Astrocyte (in vitro differentiated cells and primary cell): ENCODE results near the gene ADAMTS17. TPM values are rescaled to one million over a fixed set of nuclear protein-coding genes. Genes with fewer than 3 reads are reported as not detected.

Experiments
- DNase-seq: peaks from one replicate; pipeline ENCODE4 v3.0.0-alpha.2; 2010; ENCODE audit warnings: low read depth
- FAIRE-seq: peaks from 2 replicates; lab custom pipeline; 2011; peaks lifted over from hg19 to GRCh38; lab: Jason Lieb, UNC
- H2AFZ ChIP-seq: 2 replicates; pipeline ENCODE4 v1.6.0; 2012; ENCODE audit warnings: low read depth, low read length, inconsistent platforms
- H3K27ac ChIP-seq: 2 replicates; pipeline ENCODE4 v1.5.1; 2011; ENCODE audit warnings: low read depth, low read length, inconsistent platforms
- H3K27me3 ChIP-seq: 2 replicates; pipeline ENCODE4 v1.6.0; 2011; ENCODE audit warnings: low read length, inconsistent platforms; ENCODE audit not compliant: insufficient read depth
- H3K36me3 ChIP-seq: 2 replicates; pipeline ENCODE4 v1.5.1; 2011; ENCODE audit warnings: low read length, inconsistent platforms; ENCODE audit not compliant: insufficient read depth
- H3K4me1 ChIP-seq: 2 replicates; pipeline ENCODE4 v1.5.1; 2011; ENCODE audit warnings: low read length, inconsistent platforms; ENCODE audit not compliant: insufficient read depth
- H3K4me2 ChIP-seq: 2 replicates; pipeline ENCODE4 v1.6.0; 2012; ENCODE audit warnings: low read length, inconsistent platforms
- H3K4me3 ChIP-seq: 2 replicates; pipeline ENCODE4 v1.5.1; 2011; ENCODE audit warnings: low read depth, mild to moderate bottlenecking, low read length, inconsistent platforms; ENCODE audit not compliant: insufficient read depth
- H3K79me2 ChIP-seq: 2 replicates; pipeline ENCODE4 v1.6.0; 2012; ENCODE audit warnings: mild to moderate bottlenecking, low read length, inconsistent platforms; ENCODE audit not compliant: insufficient read depth
- H3K9ac ChIP-seq: 2 replicates; pipeline ENCODE4 v1.6.0; 2012; ENCODE audit warnings: mild to moderate bottlenecking, low read length, inconsistent platforms
- H3K9me3 ChIP-seq: 2 replicates; pipeline ENCODE4 v1.5.1; 2012; ENCODE audit warnings: low read depth, mild to moderate bottlenecking, low read length, inconsistent platforms; ENCODE audit not compliant: insufficient read depth
- H4K20me1 ChIP-seq: 2 replicates; pipeline ENCODE4 v1.6.0; 2012; ENCODE audit warnings: low read length, inconsistent platforms; ENCODE audit not compliant: insufficient read depth
- H3K27ac Mint-ChIP-seq: one replicate; pipeline ENCODE4 v1.8.0; 2021; ENCODE audit warnings: mild to moderate bottlenecking, mixed read lengths; ENCODE audit not compliant: unreplicated experiment
- H3K27me3 Mint-ChIP-seq: one replicate; pipeline ENCODE4 v1.8.0; 2021; ENCODE audit warnings: low read depth, mixed read lengths; ENCODE audit not compliant: unreplicated experiment
- H3K36me3 Mint-ChIP-seq: one replicate; pipeline ENCODE4 v1.8.0; 2021; ENCODE audit warnings: low read depth, mixed read lengths; ENCODE audit not compliant: unreplicated experiment
- H3K4me1 Mint-ChIP-seq: one replicate; pipeline ENCODE4 v1.8.0; 2021; ENCODE audit warnings: low read depth, mixed read lengths; ENCODE audit not compliant: unreplicated experiment
- H3K4me3 Mint-ChIP-seq: one replicate; pipeline ENCODE4 v1.8.0; 2021; ENCODE audit warnings: mild to moderate bottlenecking, moderate library complexity, mixed read lengths; ENCODE audit not compliant: unreplicated experiment
- H3K9me3 Mint-ChIP-seq: one replicate; pipeline ENCODE4 v1.8.0; 2021; ENCODE audit warnings: mild to moderate bottlenecking, mixed read lengths; ENCODE audit not compliant: unreplicated experiment
- EZH2 ChIP-seq: IDR thresholded peaks from 2 replicates; pipeline ENCODE4 v1.6.1; 2012; ENCODE audit warnings: mild to moderate bottlenecking, low read length, inconsistent platforms; ENCODE audit not compliant: insufficient read depth
- total RNA-seq: library from RNA; stranded (reverse); gene quantifications from 2 replicates; pipeline ENCODE4 v1.2.1, GENCODE V29; 2021
- TF ChIP-seq, protein P1 (sequence below): IDR thresholded peaks from 2 replicates; pipeline ENCODE4 v1.5.1; 2011; ENCODE audit warnings: low read depth, mild to moderate bottlenecking, inconsistent platforms, low read length, moderate library complexity; ENCODE audit not compliant: insufficient read depth

Gene ADAMTS17
- total RNA-seq, 1 donor from 2014 or later = 0.27 TPM

DNA sequence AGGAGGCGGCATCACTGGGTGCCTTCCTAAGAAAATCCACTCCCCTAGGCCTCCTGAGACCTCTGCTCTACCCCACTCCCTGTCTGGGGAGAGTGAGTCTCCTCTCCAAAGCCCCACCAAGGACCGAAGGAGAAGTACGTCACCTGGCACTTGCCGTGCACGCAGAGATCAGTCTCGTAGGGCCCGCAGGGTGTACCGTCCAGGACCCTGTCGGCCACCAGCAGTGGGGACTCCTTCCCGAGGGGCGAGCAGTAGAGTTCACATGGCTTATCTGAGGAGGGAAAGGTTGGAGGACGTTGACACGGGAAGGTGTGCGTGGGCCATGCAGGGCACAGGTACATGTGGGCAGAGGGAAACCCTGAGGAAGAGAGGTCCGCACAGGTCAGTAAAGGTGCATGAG is 232.9 kb downstream of the ADAMTS17 start:
- FAIRE-seq = no peak
- no peaks in the 10 kb centered on the region for H3K9me3 Mint-ChIP-seq
- Histone ChIP-seq H3K27me3 (no peaks in the 10 kb centered on the region), H3K9ac (no peak overlapping the region), H3K36me3 (no peaks in the 10 kb centered on the region), H3K4me3 (no peak overlapping the region), H2AFZ (no peak overlapping the region), H3K79me2 (no peaks in the 10 kb centered on the region), H3K9me3 (no peaks in the 10 kb centered on the region), H3K27ac (no peak overlapping the region), H3K4me1 (peaks cover 30% of the 10 kb centered on the region), H4K20me1 (no peaks in the 10 kb centered on the region), H3K4me2 (no peak overlapping the region)
- peak overlapping the region; percentile 18 for H3K27ac Mint-ChIP-seq
- H3K4me1 Mint-ChIP-seq = peaks cover 25% of the 10 kb centered on the region
- H3K4me3 Mint-ChIP-seq = no peak overlapping the region
- H3K36me3 Mint-ChIP-seq = peaks cover 3% of the 10 kb centered on the region
- peaks cover 20% of the 10 kb centered on the region for H3K27me3 Mint-ChIP-seq
- no peak for DNase-seq
- TF ChIP-seq, protein P1, sequence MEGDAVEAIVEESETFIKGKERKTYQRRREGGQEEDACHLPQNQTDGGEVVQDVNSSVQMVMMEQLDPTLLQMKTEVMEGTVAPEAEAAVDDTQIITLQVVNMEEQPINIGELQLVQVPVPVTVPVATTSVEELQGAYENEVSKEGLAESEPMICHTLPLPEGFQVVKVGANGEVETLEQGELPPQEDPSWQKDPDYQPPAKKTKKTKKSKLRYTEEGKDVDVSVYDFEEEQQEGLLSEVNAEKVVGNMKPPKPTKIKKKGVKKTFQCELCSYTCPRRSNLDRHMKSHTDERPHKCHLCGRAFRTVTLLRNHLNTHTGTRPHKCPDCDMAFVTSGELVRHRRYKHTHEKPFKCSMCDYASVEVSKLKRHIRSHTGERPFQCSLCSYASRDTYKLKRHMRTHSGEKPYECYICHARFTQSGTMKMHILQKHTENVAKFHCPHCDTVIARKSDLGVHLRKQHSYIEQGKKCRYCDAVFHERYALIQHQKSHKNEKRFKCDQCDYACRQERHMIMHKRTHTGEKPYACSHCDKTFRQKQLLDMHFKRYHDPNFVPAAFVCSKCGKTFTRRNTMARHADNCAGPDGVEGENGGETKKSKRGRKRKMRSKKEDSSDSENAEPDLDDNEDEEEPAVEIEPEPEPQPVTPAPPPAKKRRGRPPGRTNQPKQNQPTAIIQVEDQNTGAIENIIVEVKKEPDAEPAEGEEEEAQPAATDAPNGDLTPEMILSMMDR = no peak
- no peak for TF ChIP-seq EZH2

DNA sequence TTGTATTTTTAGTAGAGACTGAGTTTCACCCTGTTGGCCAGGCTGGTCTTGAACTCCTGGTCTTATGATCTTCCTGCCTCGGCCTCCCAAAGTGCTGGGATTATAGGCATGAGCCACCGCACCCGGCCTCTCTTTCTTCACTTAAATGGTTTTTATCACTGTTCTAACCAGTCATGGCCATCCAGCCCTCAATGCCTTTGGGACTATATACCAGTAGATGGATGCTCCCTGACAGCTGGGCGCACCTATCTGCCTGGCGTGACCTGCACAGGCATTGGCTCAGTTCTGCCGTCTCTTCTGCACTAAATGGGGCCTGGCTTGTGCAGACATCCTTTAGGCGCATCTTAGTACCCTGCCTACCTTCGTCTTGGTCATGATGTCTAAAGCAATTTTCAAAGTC is 233.4 kb downstream of the ADAMTS17 start:
- H3K4me1 Mint-ChIP-seq = peaks cover 25% of the 10 kb centered on the region
- Histone ChIP-seq H3K9ac (no peak overlapping the region), H4K20me1 (no peaks in the 10 kb centered on the region), H3K4me2 (no peak overlapping the region), H3K36me3 (no peaks in the 10 kb centered on the region), H3K9me3 (no peaks in the 10 kb centered on the region), H3K27ac (no peak overlapping the region), H3K79me2 (no peaks in the 10 kb centered on the region), H3K27me3 (no peaks in the 10 kb centered on the region), H2AFZ (no peak overlapping the region), H3K4me3 (no peak overlapping the region), H3K4me1 (peaks cover 25% of the 10 kb centered on the region)
- DNase-seq (no peak), FAIRE-seq (no peak)
- H3K27ac Mint-ChIP-seq = no peak overlapping the region
- H3K36me3 Mint-ChIP-seq = peaks cover 3% of the 10 kb centered on the region
- H3K9me3 Mint-ChIP-seq = no peaks in the 10 kb centered on the region
- TF ChIP-seq, protein P1 = no peak
- TF ChIP-seq EZH2 = no peak
- H3K4me3 Mint-ChIP-seq = no peak overlapping the region
- H3K27me3 Mint-ChIP-seq = peaks cover 20% of the 10 kb centered on the region

GRCh38 chr15:100107606-100108225 is 234.1 kb downstream of the ADAMTS17 start:
- peaks cover 19% of the 10 kb centered on the region for H3K4me1 ChIP-seq
- H4K20me1 ChIP-seq = no peaks in the 10 kb centered on the region
- Mint-ChIP-seq H3K9me3 (no peaks in the 10 kb centered on the region), H3K36me3 (peaks cover 3% of the 10 kb centered on the region), H3K4me3 (no peak overlapping the region), H3K4me1 (peaks cover 23% of the 10 kb centered on the region), H3K27ac (no peak overlapping the region), H3K27me3 (peaks cover 25% of the 10 kb centered on the region)
- no peak overlapping the region for H3K4me3 ChIP-seq
- H2AFZ ChIP-seq = no peak overlapping the region
- TF ChIP-seq, protein P1 = no peak
- no peak for TF ChIP-seq EZH2
- no peak for FAIRE-seq
- no peak overlapping the region for H3K9ac ChIP-seq
- no peaks in the 10 kb centered on the region for H3K9me3 ChIP-seq
- H3K27ac ChIP-seq = no peak overlapping the region
- H3K36me3 ChIP-seq = no peaks in the 10 kb centered on the region
- H3K79me2 ChIP-seq = no peaks in the 10 kb centered on the region
- no peak for DNase-seq
- H3K27me3 ChIP-seq = no peaks in the 10 kb centered on the region
- H3K4me2 ChIP-seq = no peak overlapping the region
